Astrocyte (in vitro differentiated cells and primary cell): ENCODE data around the gene CTNNBIP1. TPM values are rescaled to one million over a fixed set of nuclear protein-coding genes. Genes with fewer than 3 reads are reported as not detected.

Experiments used
- DNase-seq: peaks from one replicate; pipeline ENCODE4 v3.0.0-alpha.2; 2010; ENCODE audit warnings: low read depth
- FAIRE-seq: peaks from 2 replicates; lab custom pipeline; 2011; peaks lifted over from hg19 to GRCh38; lab: Jason Lieb, UNC
- H2AFZ ChIP-seq: 2 replicates; pipeline ENCODE4 v1.6.0; 2012; ENCODE audit warnings: low read depth, low read length, inconsistent platforms
- H3K27ac ChIP-seq: 2 replicates; pipeline ENCODE4 v1.5.1; 2011; ENCODE audit warnings: low read depth, low read length, inconsistent platforms
- H3K27me3 ChIP-seq: 2 replicates; pipeline ENCODE4 v1.6.0; 2011; ENCODE audit warnings: low read length, inconsistent platforms; ENCODE audit not compliant: insufficient read depth
- H3K36me3 ChIP-seq: 2 replicates; pipeline ENCODE4 v1.5.1; 2011; ENCODE audit warnings: low read length, inconsistent platforms; ENCODE audit not compliant: insufficient read depth
- H3K4me1 ChIP-seq: 2 replicates; pipeline ENCODE4 v1.5.1; 2011; ENCODE audit warnings: low read length, inconsistent platforms; ENCODE audit not compliant: insufficient read depth
- H3K4me2 ChIP-seq: 2 replicates; pipeline ENCODE4 v1.6.0; 2012; ENCODE audit warnings: low read length, inconsistent platforms
- H3K4me3 ChIP-seq: 2 replicates; pipeline ENCODE4 v1.5.1; 2011; ENCODE audit warnings: low read depth, mild to moderate bottlenecking, low read length, inconsistent platforms; ENCODE audit not compliant: insufficient read depth
- H3K79me2 ChIP-seq: 2 replicates; pipeline ENCODE4 v1.6.0; 2012; ENCODE audit warnings: mild to moderate bottlenecking, low read length, inconsistent platforms; ENCODE audit not compliant: insufficient read depth
- H3K9ac ChIP-seq: 2 replicates; pipeline ENCODE4 v1.6.0; 2012; ENCODE audit warnings: mild to moderate bottlenecking, low read length, inconsistent platforms
- H3K9me3 ChIP-seq: 2 replicates; pipeline ENCODE4 v1.5.1; 2012; ENCODE audit warnings: low read depth, mild to moderate bottlenecking, low read length, inconsistent platforms; ENCODE audit not compliant: insufficient read depth
- H4K20me1 ChIP-seq: 2 replicates; pipeline ENCODE4 v1.6.0; 2012; ENCODE audit warnings: low read length, inconsistent platforms; ENCODE audit not compliant: insufficient read depth
- H3K27ac Mint-ChIP-seq: one replicate; pipeline ENCODE4 v1.8.0; 2021; ENCODE audit warnings: mild to moderate bottlenecking, mixed read lengths; ENCODE audit not compliant: unreplicated experiment
- H3K27me3 Mint-ChIP-seq: one replicate; pipeline ENCODE4 v1.8.0; 2021; ENCODE audit warnings: low read depth, mixed read lengths; ENCODE audit not compliant: unreplicated experiment
- H3K36me3 Mint-ChIP-seq: one replicate; pipeline ENCODE4 v1.8.0; 2021; ENCODE audit warnings: low read depth, mixed read lengths; ENCODE audit not compliant: unreplicated experiment
- H3K4me1 Mint-ChIP-seq: one replicate; pipeline ENCODE4 v1.8.0; 2021; ENCODE audit warnings: low read depth, mixed read lengths; ENCODE audit not compliant: unreplicated experiment
- H3K4me3 Mint-ChIP-seq: one replicate; pipeline ENCODE4 v1.8.0; 2021; ENCODE audit warnings: mild to moderate bottlenecking, moderate library complexity, mixed read lengths; ENCODE audit not compliant: unreplicated experiment
- H3K9me3 Mint-ChIP-seq: one replicate; pipeline ENCODE4 v1.8.0; 2021; ENCODE audit warnings: mild to moderate bottlenecking, mixed read lengths; ENCODE audit not compliant: unreplicated experiment
- EZH2 ChIP-seq: IDR thresholded peaks from 2 replicates; pipeline ENCODE4 v1.6.1; 2012; ENCODE audit warnings: mild to moderate bottlenecking, low read length, inconsistent platforms; ENCODE audit not compliant: insufficient read depth
- total RNA-seq: library from RNA; stranded (reverse); gene quantifications from 2 replicates; pipeline ENCODE4 v1.2.1, GENCODE V29; 2021
- TF ChIP-seq, protein P1 (sequence below): IDR thresholded peaks from 2 replicates; pipeline ENCODE4 v1.5.1; 2011; ENCODE audit warnings: low read depth, mild to moderate bottlenecking, inconsistent platforms, low read length, moderate library complexity; ENCODE audit not compliant: insufficient read depth

Gene CTNNBIP1
- total RNA-seq, 1 donor from 2014 or later, result 53.7 TPM

DNA sequence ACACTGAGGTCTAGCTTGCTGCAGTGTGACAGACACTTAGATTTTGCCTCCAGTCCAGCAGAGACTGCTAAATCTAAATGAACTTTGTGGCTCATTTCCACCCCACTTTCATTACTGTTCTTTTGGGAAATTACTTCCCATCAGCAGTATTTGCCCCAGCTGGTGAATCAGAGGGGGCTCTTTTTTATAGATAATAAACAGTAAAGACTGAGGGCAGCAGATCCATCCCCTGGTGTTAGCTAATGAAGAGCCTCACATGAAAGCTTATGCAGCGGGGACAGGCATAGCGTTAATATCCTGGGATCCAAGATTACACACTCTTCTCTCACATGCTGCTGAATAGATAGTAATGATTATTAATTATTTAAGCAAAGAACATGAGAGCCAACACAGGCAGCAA, 6.4 kb upstream of the CTNNBIP1 start:
- H3K27me3 ChIP-seq, result no peaks in the 10 kb centered on the region

DNA sequence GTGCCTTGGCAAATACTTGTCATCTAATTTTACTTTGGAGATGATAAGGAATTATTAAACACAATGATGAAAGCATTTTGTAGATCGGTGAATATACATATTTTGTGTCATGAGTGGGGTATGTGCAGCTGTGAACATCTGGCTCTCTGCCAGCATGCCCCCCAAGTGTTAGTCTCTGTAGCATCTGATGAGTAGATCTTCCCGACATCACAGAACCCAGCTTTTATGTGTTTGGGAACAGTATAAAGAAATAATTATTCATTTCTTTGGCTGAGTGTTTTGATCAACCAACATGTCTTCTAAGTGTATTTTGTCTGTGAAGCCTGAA, 4.5 kb upstream of the CTNNBIP1 start:
- TF ChIP-seq, protein P1, sequence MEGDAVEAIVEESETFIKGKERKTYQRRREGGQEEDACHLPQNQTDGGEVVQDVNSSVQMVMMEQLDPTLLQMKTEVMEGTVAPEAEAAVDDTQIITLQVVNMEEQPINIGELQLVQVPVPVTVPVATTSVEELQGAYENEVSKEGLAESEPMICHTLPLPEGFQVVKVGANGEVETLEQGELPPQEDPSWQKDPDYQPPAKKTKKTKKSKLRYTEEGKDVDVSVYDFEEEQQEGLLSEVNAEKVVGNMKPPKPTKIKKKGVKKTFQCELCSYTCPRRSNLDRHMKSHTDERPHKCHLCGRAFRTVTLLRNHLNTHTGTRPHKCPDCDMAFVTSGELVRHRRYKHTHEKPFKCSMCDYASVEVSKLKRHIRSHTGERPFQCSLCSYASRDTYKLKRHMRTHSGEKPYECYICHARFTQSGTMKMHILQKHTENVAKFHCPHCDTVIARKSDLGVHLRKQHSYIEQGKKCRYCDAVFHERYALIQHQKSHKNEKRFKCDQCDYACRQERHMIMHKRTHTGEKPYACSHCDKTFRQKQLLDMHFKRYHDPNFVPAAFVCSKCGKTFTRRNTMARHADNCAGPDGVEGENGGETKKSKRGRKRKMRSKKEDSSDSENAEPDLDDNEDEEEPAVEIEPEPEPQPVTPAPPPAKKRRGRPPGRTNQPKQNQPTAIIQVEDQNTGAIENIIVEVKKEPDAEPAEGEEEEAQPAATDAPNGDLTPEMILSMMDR, result no peak
- no peak for TF ChIP-seq EZH2
- no peak overlapping the region for H3K9ac ChIP-seq
- no peak overlapping the region for H2AFZ ChIP-seq
- no peak for FAIRE-seq
- no peaks in the 10 kb centered on the region for H4K20me1 ChIP-seq
- Mint-ChIP-seq H3K9me3 (no peaks in the 10 kb centered on the region), H3K36me3 (no peaks in the 10 kb centered on the region), H3K4me1 (peaks cover 2% of the 10 kb centered on the region), H3K27me3 (no peaks in the 10 kb centered on the region), H3K27ac (no peak overlapping the region), H3K4me3 (no peak overlapping the region)
- no peak overlapping the region for H3K4me3 ChIP-seq
- no peak for DNase-seq
- no peaks in the 10 kb centered on the region for H3K9me3 ChIP-seq
- H3K4me2 ChIP-seq, result no peak overlapping the region
- no peaks in the 10 kb centered on the region for H3K4me1 ChIP-seq
- no peak overlapping the region for H3K27ac ChIP-seq
- no peaks in the 10 kb centered on the region for H3K79me2 ChIP-seq
- no peaks in the 10 kb centered on the region for H3K27me3 ChIP-seq
- H3K36me3 ChIP-seq, result no peaks in the 10 kb centered on the region

More for the DNA sequence above, 6.4 kb upstream of the CTNNBIP1 start:
- H3K9me3 ChIP-seq, result no peaks in the 10 kb centered on the region
- Mint-ChIP-seq H3K27me3 (no peaks in the 10 kb centered on the region), H3K27ac (no peak overlapping the region), H3K9me3 (no peaks in the 10 kb centered on the region), H3K4me1 (no peaks in the 10 kb centered on the region), H3K4me3 (no peak overlapping the region), H3K36me3 (no peaks in the 10 kb centered on the region)
- no peaks in the 10 kb centered on the region for H3K79me2 ChIP-seq
- H4K20me1 ChIP-seq, result no peaks in the 10 kb centered on the region
- H3K4me2 ChIP-seq, result no peak overlapping the region
- no peaks in the 10 kb centered on the region for H3K4me1 ChIP-seq
- no peak for DNase-seq
- FAIRE-seq, result no peak
- TF ChIP-seq, protein P1, result no peak
- no peak for TF ChIP-seq EZH2
- no peak overlapping the region for H3K4me3 ChIP-seq
- no peak overlapping the region for H2AFZ ChIP-seq
- no peak overlapping the region for H3K27ac ChIP-seq
- no peak overlapping the region for H3K9ac ChIP-seq
- no peaks in the 10 kb centered on the region for H3K36me3 ChIP-seq

DNA sequence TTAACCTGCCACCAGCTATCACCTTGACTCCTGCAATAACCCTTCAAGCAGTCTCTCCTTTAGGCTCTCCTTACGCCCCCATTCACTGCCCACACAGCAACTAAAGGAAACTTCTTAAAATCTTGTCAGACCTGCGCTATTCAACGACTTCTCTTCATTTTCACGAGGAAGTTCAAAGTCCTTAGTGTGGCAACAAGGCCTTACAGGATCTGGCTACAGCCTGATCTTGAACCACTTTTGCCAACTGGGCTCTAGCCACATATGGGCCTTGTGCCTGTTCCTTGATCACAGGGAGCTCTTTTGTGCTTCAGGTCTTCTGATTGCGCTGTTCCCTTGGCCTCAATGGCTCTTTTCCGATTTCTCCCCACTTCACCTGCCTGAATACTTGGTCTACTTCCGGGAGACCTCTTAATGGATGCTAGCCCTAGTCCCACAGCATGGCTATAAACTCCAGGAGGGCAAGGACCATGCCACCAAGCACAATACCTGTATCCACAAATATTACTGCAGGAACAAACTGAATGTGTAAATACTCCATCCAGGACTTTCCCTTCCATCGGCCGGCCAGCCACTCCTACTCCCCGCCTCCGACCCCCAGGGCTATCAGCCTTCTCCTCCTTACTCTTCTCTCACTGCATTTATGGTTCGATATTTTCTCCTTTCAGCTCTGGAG, 2.3 kb upstream of the CTNNBIP1 start:
- FAIRE-seq, result no peak
- H3K4me3 Mint-ChIP-seq, result peak overlapping the region; percentile 66

More for the DNA sequence above, 2.3 kb upstream of the CTNNBIP1 start:
- H3K4me2 ChIP-seq, result no peak overlapping the region
- H3K36me3 Mint-ChIP-seq, result peaks cover 1% of the 10 kb centered on the region
- no peaks in the 10 kb centered on the region for H3K9me3 ChIP-seq
- peaks cover 11% of the 10 kb centered on the region for H3K4me1 Mint-ChIP-seq
- no peaks in the 10 kb centered on the region for H3K27me3 Mint-ChIP-seq
- no peak overlapping the region for H3K9ac ChIP-seq
- H4K20me1 ChIP-seq, result peaks cover 3% of the 10 kb centered on the region
- no peak overlapping the region for H3K4me3 ChIP-seq
- no peak overlapping the region for H2AFZ ChIP-seq
- H3K4me1 ChIP-seq, result peaks cover 7% of the 10 kb centered on the region
- peak overlapping the region; percentile 35 for H3K27ac Mint-ChIP-seq
- TF ChIP-seq, protein P1, result no peak
- TF ChIP-seq EZH2, result no peak
- no peak overlapping the region for H3K27ac ChIP-seq
- H3K9me3 Mint-ChIP-seq, result no peaks in the 10 kb centered on the region
- no peak for DNase-seq
- no peaks in the 10 kb centered on the region for H3K27me3 ChIP-seq
- peaks cover 6% of the 10 kb centered on the region for H3K79me2 ChIP-seq
- H3K36me3 ChIP-seq, result no peaks in the 10 kb centered on the region
